Measurements from ENCODE around the gene ZBED1. TPM values are rescaled to one million over a fixed set of nuclear protein-coding genes. Genes with fewer than 3 reads are reported as not detected.

ZBED1 gene
- total and polyA plus RNA-seq, 9 of the 15 experiments (the other 6 are each of a cell fraction or from before 2014, with no cell fraction given) = 0.61 to 27.6 (median 13.9) TPM

GRCh38 chrX:2464677-2465166 lies 36.1 kb downstream of the ZBED1 start (continued):
- TF ChIP-seq CTCFL (IDR thresholded peaks at IDR 0.05; ENCODE audit: borderline replicate concordance, insufficient read depth, low read depth, low read length, poor library complexity, severe bottlenecking) (no peak), ZNF24 (IDR thresholded peaks at IDR 0.05) (peak; percentile 63), ZNF143 (CRISPR knock-in tag; IDR thresholded peaks at IDR 0.05) (no peak), ZC3H4 (CRISPR knock-in tag; IDR thresholded peaks at IDR 0.05; ENCODE audit: borderline replicate concordance) (no peak), ZNF354B (CRISPR knock-in tag; IDR thresholded peaks at IDR 0.05) (no peak), VEZF1 (CRISPR knock-in tag; IDR thresholded peaks at IDR 0.05) (0 out of 2 replicates have a peak, but pooled peaks have one; percentile 1), XRCC4 (IDR thresholded peaks at IDR 0.05; ENCODE audit: extremely low read depth, insufficient read depth, insufficient read length) (no peak), ZNF695 (CRISPR knock-in tag; IDR thresholded peaks at IDR 0.05) (no peak), TBL1XR1 (IDR thresholded peaks at IDR 0.05; ENCODE audit: low read length in 2 of 2) (no peak), MLX (CRISPR knock-in tag; conservative IDR thresholded peaks at IDR 0.05) (no peak), ZEB2 (IDR thresholded peaks at IDR 0.05) (0 out of 2 replicates have a peak, but pooled peaks have one; percentile 31), GTF2B (IDR thresholded peaks at IDR 0.05; ENCODE audit: extremely low read depth, insufficient read length) (no peak), THRB (CRISPR knock-in tag; conservative IDR thresholded peaks at IDR 0.05) (no peak), ZC3H11A (IDR thresholded peaks at IDR 0.05; ENCODE audit: low read depth, low read length) (no peak), LARP7 (IDR thresholded peaks at IDR 0.05) (0 out of 2 replicates have a peak, but pooled peaks have one; percentile 28), ZKSCAN1 (IDR thresholded peaks at IDR 0.05; ENCODE audit: low read depth, low read length) (no peak), GATAD2A (IDR thresholded peaks at IDR 0.05) (no peak)
